ENCODE measurements around the gene SLC7A14.

GRCh38 chr3:170605490-170605889, 19.6 kb upstream of the SLC7A14 start:
- TF ChIP-seq HDGF (IDR thresholded peaks at IDR 0.05) (no peak), IKZF1 (conservative IDR thresholded peaks at IDR 0.05) (no peak), EGR1 (IDR thresholded peaks at IDR 0.05; ENCODE audit: borderline replicate concordance in 1 of 2, low read depth in 2 of 2, low read length in 2 of 2) (no peak), CTCF (IDR thresholded peaks at IDR 0.05 in 2 of 3, conservative IDR thresholded peaks at IDR 0.05 in 1 of 3; ENCODE audit: control insufficient read depth in 2 of 3, extremely low read depth in 1 of 3, insufficient read depth in 1 of 3, low read depth in 3 of 3, low read length in 3 of 3) (no peak), YY1 (IDR thresholded peaks at IDR 0.05; ENCODE audit: low read depth, low read length) (no peak)
